ENCODE measurements around the gene SMARCD3.

- TF ChIP-seq SUZ12 (IDR thresholded peaks at IDR 0.05; ENCODE audit: extremely low read depth, insufficient read depth, insufficient read length) (no peak), ZNF274 (IDR thresholded peaks at IDR 0.05; ENCODE audit: low read depth, low read length) (no peak), YY1 (IDR thresholded peaks at IDR 0.05; ENCODE audit: insufficient read depth, insufficient read length) (no peak)
Observed at GRCh38 chr7:151191544-151191943, 57.0 kb downstream of the SMARCD3 start.
